ENCODE results near the gene LARGE2. TPM values are rescaled to one million over a fixed set of nuclear protein-coding genes. Genes with fewer than 3 reads are reported as not detected.

The LARGE2 gene
- total RNA-seq, 4 donors from 2014 or later, result 0.24 to 0.37 TPM; not detected in 2

DNA sequence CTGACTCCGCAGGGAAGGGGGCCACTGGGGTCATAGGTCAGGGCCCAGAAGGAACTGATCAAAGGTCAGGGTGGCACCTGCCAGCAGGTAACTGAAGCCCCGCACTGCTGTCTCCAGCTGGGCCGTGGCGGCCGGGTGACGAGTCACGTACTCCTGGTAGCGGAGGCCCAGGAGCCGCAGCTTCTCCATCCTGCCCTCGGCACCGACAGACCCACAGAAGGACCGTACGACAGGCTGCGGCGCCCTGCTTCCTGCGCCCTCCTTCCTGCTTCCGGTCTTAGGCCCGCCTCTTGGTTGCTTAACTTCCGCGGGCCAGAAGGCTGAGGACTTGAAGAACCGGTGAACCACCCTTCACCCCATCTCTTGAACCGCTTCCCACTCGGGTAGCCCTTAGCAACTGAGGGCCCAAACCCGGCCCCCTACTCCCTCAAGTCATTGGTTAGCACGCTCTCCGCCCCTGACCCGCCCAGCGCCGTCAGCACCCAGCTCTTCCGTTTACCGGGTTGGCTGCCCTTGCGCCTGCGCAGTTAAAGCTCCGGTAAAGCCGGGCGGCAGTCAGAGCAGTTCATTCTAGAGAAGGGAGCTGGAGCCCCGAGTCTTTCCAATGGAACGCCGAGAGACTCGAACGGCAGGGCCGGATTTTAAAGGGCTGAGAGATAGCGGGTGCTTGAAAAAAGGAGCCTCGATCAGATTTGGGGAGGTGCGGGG is 4.7 kb upstream of the LARGE2 start, which contains the start of gene PEX16:
Gene PEX16 (minus strand): TSS at position 255 of the 708 bp plus-strand sequence. CDS start 66 bp downstream, at position 189.
- peak; percentile 97 for ATAC-seq (ENCODE audit: low FRiP score)
- TF ChIP-seq, protein P1, sequence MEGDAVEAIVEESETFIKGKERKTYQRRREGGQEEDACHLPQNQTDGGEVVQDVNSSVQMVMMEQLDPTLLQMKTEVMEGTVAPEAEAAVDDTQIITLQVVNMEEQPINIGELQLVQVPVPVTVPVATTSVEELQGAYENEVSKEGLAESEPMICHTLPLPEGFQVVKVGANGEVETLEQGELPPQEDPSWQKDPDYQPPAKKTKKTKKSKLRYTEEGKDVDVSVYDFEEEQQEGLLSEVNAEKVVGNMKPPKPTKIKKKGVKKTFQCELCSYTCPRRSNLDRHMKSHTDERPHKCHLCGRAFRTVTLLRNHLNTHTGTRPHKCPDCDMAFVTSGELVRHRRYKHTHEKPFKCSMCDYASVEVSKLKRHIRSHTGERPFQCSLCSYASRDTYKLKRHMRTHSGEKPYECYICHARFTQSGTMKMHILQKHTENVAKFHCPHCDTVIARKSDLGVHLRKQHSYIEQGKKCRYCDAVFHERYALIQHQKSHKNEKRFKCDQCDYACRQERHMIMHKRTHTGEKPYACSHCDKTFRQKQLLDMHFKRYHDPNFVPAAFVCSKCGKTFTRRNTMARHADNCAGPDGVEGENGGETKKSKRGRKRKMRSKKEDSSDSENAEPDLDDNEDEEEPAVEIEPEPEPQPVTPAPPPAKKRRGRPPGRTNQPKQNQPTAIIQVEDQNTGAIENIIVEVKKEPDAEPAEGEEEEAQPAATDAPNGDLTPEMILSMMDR (IDR thresholded peaks at IDR 0.05), result no peak
- DNase-seq (ENCODE audit: low spot score), result peak; percentile 80

DNA sequence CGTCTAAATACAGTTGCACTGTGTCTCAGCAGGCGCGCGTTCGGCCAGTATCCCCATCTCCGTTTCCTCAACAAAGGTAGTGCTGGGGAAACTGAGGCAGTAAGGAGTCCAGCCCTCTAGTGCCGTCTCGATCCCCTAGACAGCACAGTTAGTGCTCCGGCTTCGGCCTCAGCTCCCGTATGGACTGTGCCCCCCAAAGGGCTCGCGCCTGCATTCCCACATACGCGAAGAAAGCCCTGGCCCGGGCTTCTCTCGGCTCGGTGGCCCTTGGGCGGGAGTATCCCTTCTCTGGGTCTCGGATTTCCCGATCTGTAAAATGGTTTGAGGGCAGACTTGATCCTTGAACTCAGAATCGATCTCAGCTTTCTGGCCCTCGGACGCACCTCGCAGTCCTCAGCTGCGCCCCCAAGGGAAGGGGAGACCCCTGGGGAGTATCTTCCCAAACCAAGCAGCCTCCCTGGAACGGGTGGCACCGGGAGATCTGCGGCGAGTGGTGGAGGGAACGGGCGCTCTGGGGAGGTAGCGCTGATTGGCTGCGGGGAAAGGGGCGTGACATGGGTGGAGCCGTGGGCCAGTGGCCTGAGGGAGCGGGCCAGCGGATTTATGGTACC is 4.0 kb upstream of the LARGE2 start:
- TF ChIP-seq, protein P1 (IDR thresholded peaks at IDR 0.05), result no peak

DNA sequence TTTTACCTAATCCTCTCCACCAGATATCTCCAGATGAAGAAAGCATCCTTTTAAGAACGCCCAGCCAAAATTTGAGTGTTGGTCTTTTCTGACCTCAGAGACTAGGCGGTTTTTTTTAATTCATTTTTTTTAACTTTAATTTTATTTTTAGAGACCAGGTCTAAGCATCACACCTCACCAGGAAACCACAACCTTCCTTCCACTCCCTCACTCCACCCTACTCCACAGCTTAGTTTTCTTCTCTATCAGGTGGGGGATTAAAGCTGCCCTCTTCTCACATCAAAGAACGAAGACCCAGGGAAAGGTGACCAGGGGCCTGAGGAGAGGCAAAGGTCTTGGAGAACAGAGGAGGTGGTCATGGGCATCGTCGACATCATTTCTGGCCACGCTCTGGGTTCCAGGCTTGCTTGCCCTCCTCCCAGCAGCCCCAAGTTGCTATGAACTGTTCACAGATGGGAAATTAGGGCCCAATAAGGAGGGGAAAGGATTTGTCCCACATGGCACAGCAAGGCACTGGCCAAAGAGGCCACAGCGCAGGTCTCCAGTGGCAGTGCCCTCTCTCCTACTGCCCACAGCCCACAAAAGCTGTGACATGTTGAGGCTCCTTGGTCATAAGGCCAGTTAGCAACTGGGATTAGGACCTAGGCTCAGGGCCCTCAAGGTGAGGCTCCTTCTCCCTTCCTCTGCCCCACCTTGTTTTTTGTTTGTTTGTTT is 3.3 kb upstream of the LARGE2 start:
- TF ChIP-seq, protein P1 (IDR thresholded peaks at IDR 0.05), result no peak
- no peak for DNase-seq (ENCODE audit: low spot score)
- ATAC-seq (ENCODE audit: low FRiP score), result no peak

More for the DNA sequence above, 4.0 kb upstream of the LARGE2 start:
- DNase-seq (ENCODE audit: low spot score) (peak; percentile 58), ATAC-seq (ENCODE audit: low FRiP score) (peak; percentile 50)

DNA sequence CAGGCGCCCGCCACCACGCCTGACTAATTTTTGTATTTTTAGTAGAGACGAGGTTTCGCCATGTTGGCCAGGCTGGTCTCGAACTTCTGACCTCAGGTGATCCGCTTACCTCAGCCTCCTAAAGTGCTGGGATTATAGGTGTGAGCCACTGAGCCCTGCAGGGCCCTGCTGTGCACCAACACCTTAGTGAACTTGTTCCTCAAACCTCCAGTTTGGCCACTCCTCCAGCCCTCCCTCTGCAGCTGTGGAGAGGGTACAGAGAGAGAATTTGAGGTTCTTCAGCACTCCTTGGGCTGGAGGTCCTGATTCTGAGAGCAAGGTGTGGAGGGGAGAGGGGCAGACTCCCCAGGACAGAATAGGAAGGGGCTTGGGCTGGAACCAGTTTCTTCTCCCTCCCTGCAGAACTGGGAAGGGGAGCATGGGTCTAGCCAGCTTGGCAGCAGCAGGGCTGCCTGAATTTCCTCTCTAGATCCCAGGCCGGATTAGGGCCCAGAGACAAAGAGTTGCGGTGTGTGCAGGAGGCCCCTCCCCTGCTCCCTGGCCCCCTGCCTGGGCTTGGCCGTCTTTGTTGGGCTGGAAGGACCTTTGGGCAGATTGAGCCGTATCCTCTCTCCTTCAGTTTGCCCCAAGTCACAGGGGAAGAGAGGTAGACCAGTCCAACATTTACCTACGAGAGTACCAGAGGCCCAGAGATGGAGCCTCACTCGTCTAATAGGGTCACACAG is 2.5 kb upstream of the LARGE2 start:
- DNase-seq (ENCODE audit: low spot score) (no peak), ATAC-seq (ENCODE audit: low FRiP score) (no peak)
- TF ChIP-seq, protein P1 (IDR thresholded peaks at IDR 0.05), result no peak

DNA sequence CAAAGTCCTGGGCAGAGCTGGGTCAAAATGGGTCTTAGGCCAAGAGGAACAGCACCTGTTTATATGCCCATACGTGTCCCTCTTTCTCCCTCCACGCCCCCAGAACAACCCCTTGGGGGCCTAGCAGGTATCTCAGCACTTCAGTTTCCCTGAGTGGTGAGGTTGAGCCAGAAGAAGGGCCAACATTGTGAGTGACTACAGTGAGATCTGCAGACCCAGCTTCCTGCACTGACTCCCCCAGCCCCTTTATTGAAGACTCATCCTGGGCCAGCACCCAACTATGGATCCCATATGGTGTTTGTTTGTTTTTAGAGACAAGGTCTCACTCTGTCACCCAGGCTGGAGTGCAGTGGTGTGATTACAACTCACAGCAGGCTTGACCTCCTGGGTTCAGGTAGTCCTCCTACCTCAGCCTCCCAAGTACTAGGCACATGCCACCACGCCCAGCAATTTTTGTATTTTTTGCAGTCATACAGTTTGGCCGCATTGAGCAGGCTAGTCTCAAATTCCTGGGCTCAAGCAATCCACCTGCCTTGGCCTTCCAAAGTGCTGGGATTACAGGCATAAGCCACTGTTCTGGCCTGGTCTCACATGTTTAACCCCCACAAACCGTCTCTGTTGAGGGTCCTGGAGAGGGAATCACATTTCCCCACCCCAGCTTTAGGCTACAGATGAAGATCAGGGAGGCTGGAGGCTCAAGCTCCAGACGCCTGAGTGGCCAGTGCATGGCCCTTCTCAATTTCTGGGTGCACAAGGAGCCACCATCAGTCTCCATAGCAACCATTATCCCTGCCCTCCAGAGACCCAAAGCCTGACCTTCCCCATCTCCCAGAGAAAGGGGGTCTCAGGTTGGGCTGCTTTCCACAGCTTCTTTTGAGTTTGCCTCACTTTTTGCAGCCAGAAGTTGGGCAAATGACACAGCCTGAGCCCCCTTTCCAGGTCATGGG is 1.7 kb upstream of the LARGE2 start:
- TF ChIP-seq, protein P1 (IDR thresholded peaks at IDR 0.05), result no peak
- ATAC-seq (ENCODE audit: low FRiP score) (no peak), DNase-seq (ENCODE audit: low spot score) (peak; percentile 12)

Measured in omental fat pad (tissue), 4 donors.